Bronchial epithelial cell (primary cell): Measurements from ENCODE around the gene STT3B. TPM values are rescaled to one million over a fixed set of nuclear protein-coding genes. Genes with fewer than 3 reads are reported as not detected.

ENCODE experiments used
- DNase-seq: peaks from one replicate; pipeline ENCODE4 v3.0.0-alpha.2; 2010; ENCODE audit warnings: low read depth
- FAIRE-seq: peaks from 2 replicates; lab custom pipeline; 2011; peaks lifted over from hg19 to GRCh38; lab: Jason Lieb, UNC
- H3K27me3 ChIP-seq: 2 replicates; pipeline ENCODE4 v1.5.1; 2011; ENCODE audit warnings: low read length; ENCODE audit not compliant: control insufficient read depth, insufficient read depth
- H3K36me3 ChIP-seq: 2 replicates; pipeline ENCODE4 v1.5.1; 2011; ENCODE audit warnings: low read length; ENCODE audit not compliant: control insufficient read depth, insufficient read depth
- H3K4me3 ChIP-seq: 2 replicates; pipeline ENCODE4 v1.5.1; 2011; ENCODE audit warnings: mild to moderate bottlenecking, low read depth, low read length, control low read depth
- total RNA-seq: library from RNA; depleted of rRNA; stranded (reverse); fragments of >200 nt; gene quantifications from 2 replicates; pipeline ENCODE4 v1.2.1, GENCODE V29; 2014
- TF ChIP-seq, protein P1 (sequence below): IDR thresholded peaks from 2 replicates; pipeline ENCODE4 v1.5.1; 2011; ENCODE audit warnings: mild to moderate bottlenecking, moderate library complexity, low read length, control low read depth, inconsistent platforms; ENCODE audit not compliant: insufficient read depth, severe bottlenecking

Gene STT3B
- total RNA-seq, 1 donor from 2014 or later: 343 TPM

DNA sequence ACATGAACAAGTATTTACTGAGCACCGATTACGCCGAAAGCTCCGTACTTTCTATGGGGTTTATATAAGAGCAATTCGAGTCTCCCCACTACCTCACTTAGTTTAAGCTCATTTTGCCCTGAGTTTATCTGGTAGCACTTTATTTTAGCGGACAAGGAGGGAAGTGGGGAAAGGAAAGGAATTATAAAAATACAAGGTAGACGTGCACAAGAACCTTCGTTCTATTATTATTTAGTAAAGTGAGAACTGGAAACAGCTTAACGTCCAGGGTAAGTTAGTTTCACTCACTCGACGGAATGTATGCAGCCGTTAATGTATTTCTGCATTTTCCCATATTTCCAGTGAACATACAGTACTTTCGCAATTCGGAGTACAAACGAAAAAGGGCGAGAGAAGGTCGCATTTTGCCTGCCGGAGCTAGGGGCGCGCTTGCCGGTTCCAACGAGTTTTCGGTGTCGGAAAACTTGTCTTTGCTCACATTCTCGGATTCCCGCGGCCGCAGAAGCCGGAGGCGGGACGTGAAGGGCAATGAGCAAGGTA, 1.2 kb upstream of the STT3B start:
- no peaks in the 10 kb centered on the region for H3K36me3 ChIP-seq
- DNase-seq (peak; percentile 70), FAIRE-seq (no peak)
- TF ChIP-seq, protein P1, sequence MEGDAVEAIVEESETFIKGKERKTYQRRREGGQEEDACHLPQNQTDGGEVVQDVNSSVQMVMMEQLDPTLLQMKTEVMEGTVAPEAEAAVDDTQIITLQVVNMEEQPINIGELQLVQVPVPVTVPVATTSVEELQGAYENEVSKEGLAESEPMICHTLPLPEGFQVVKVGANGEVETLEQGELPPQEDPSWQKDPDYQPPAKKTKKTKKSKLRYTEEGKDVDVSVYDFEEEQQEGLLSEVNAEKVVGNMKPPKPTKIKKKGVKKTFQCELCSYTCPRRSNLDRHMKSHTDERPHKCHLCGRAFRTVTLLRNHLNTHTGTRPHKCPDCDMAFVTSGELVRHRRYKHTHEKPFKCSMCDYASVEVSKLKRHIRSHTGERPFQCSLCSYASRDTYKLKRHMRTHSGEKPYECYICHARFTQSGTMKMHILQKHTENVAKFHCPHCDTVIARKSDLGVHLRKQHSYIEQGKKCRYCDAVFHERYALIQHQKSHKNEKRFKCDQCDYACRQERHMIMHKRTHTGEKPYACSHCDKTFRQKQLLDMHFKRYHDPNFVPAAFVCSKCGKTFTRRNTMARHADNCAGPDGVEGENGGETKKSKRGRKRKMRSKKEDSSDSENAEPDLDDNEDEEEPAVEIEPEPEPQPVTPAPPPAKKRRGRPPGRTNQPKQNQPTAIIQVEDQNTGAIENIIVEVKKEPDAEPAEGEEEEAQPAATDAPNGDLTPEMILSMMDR: peak; percentile 22
- H3K27me3 ChIP-seq: no peaks in the 10 kb centered on the region
- peak overlapping the region; percentile 64 for H3K4me3 ChIP-seq

DNA sequence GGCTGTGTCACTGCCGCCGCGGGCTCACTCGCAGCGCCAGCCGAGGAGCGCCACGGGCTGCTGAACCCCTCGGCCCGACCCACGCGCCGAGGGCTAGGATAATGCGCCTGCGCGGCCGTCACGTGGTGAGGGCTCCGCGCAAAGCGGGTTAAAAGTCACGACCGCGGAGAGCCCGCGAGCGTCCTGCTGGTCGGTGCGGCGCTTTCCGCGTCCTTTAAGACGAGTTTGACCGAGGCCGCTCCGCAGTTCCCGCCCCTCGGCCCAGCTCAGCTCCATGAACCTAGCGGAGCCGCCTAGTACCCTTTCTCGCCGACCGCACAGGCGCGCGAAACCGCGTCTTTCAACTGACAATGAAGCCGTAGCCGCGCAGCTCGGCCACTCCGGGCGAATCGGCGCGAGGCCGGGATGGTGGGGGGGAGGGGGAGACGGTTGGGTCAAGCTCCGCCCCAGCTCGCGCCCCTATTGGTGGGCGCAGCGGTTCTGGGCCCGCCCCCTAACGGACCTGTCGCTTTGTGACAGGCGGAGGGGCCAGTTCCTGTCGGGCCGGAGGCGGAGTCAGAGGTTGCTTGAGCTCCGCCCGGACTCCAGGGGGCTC, 636 bp upstream of the STT3B start:
- Histone ChIP-seq H3K36me3 (no peaks in the 10 kb centered on the region), H3K27me3 (no peaks in the 10 kb centered on the region), H3K4me3 (peak overlapping the region; percentile 64)
- DNase-seq (peak; percentile 91), FAIRE-seq (no peak)
- TF ChIP-seq, protein P1: no peak

DNA sequence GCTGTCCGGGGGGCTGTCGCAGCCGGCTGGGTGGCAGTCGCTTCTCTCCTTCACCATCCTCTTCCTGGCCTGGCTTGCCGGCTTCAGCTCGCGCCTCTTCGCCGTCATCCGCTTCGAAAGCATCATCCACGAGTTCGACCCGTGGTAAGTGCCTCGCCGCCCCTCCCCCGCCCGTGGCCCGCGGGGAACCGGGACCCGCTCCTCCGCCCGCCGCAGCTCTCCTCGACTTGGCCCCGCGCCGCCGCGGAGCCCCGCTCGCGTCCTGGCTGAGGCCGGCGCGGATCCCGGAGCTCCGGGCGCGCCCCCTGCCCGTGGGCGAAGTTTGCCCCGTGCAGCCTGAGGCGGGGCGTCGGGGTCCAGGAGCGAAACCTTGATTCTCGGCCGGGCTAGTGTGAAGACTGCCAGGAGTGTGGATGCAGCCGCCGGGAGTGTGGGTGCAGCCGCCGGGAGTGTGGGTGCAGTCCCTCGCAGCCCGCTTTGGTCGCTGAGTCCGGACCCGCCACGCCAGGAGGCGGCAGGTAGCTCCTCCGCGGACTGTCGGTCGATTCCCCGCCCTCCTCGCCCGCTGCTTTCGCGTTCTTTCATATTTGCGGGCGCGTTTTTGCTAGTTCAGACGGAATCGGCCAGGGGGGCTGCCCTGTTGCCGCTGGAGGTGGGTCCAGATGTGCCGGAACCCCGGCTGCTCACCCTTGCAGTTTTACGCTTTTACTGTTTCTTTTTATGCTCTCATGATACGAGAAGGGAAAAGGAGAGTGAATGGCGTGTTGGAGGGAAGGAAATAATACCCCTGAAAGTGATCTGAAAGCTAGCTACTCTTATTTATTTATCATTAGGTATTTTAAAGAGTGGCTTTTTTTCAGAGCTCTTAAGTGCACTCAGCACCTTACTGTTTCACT, 692 bp downstream of the STT3B start:
- DNase-seq: peak; percentile 15
- no peak for FAIRE-seq
- TF ChIP-seq, protein P1: peak; percentile 24
- no peaks in the 10 kb centered on the region for H3K36me3 ChIP-seq
- H3K4me3 ChIP-seq: peak overlapping the region; percentile 64
- no peaks in the 10 kb centered on the region for H3K27me3 ChIP-seq

DNA sequence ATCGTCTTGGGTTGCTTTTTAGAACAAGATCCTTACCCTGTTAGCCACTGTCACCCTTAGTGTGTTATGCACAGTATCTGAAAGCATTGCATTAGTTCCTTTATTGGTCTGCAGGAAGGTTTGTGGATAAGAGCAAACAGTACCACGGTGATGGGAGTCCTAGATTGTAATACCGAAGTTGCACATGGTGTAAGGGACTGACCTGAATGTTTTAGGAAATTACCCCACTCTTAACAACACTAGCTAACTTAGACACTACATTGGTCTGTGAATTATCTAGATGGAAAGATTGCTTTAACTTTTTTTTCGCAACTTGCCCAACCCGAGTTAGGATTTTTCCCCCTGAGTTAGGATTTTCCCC, 1.3 kb downstream of the STT3B start:
- peak overlapping the region; percentile 64 for H3K4me3 ChIP-seq
- no peaks in the 10 kb centered on the region for H3K27me3 ChIP-seq
- FAIRE-seq: no peak
- no peaks in the 10 kb centered on the region for H3K36me3 ChIP-seq
- TF ChIP-seq, protein P1: no peak
- peak; percentile 23 for DNase-seq

DNA sequence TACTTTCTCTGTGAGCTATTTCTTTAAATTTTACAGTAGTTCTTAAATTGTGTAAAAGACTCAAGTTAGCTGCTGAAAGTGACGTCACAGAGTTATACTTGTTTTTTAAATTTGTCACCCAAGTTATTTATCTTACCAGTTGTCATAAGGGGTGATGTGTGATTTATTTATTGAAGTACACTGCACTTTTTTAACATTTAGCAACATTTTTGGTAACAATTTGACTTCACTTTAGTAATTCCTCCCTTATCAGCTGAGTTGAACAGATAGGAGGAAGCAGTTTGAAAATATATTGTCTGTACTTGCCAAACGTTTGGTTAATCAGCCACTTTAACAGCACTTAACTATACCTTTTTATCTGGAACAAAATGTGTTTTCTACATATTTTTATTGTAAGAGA, 3.8 kb downstream of the STT3B start:
- TF ChIP-seq, protein P1: no peak
- Histone ChIP-seq H3K27me3 (no peaks in the 10 kb centered on the region), H3K36me3 (no peaks in the 10 kb centered on the region), H3K4me3 (no peak overlapping the region)
- no peak for DNase-seq
- no peak for FAIRE-seq
